WTC11 (cell line): ENCODE results near the gene NR1I2. TPM values are rescaled to one million over a fixed set of nuclear protein-coding genes. Genes with fewer than 3 reads are reported as not detected.

ENCODE experiments used
- ATAC-seq: fragments of 200-7000 bp; cut with Tn5 transposase; 2 replicates; pipeline ENCODE4 v1.10.0; 2021; ENCODE audit warnings: mild to moderate bottlenecking, moderate library complexity
- CTCF ChIA-PET: fragments of 300-600 bp; sonication (Branson Sonifier 250); formaldehyde crosslinking; loops from one replicate; lab custom pipeline; 2021; ENCODE audit warnings: antibody characterized with exemption; lab: Charles Lee
- POLR2A ChIA-PET: fragments of 350-600 bp; sonication (Branson Sonifier 250); formaldehyde crosslinking; loops from one replicate; lab custom pipeline; 2021; ENCODE audit warnings: antibody characterized with exemption; lab: Charles Lee
- DNase-seq: peaks from one replicate; pipeline ENCODE4 v3.0.0; 2021; ENCODE audit warnings: low spot score
- H3K27ac Mint-ChIP-seq: 2 replicates; pipeline ENCODE4 v1.8.0; 2021; ENCODE audit warnings: mixed read lengths
- H3K27me3 Mint-ChIP-seq: 2 replicates; pipeline ENCODE4 v1.8.0; 2021; ENCODE audit warnings: low read depth, mild to moderate bottlenecking, moderate library complexity, mixed read lengths
- H3K36me3 Mint-ChIP-seq: 2 replicates; pipeline ENCODE4 v1.8.0; 2021; ENCODE audit warnings: mixed read lengths
- H3K4me1 Mint-ChIP-seq: 2 replicates; pipeline ENCODE4 v1.8.0; 2022; ENCODE audit warnings: mixed read lengths
- H3K4me3 Mint-ChIP-seq: 2 replicates; pipeline ENCODE4 v1.8.0; 2021; ENCODE audit warnings: mild to moderate bottlenecking, moderate library complexity, mixed read lengths
- H3K9me3 Mint-ChIP-seq: 2 replicates; pipeline ENCODE4 v1.8.0; 2021; ENCODE audit warnings: mixed read lengths
- CBFB ChIP-seq: sonication (generic); formaldehyde crosslinking; IDR thresholded peaks from 2 replicates; pipeline ENCODE4 v1.8.1; 2022; ENCODE audit warnings: mild to moderate bottlenecking, low read depth, missing genetic modification reagents
- FOXJ3 ChIP-seq: sonication (generic); formaldehyde crosslinking; IDR thresholded peaks from 2 replicates; pipeline ENCODE4 v1.9.0; 2021; ENCODE audit warnings: missing genetic modification reagents, mild to moderate bottlenecking, borderline replicate concordance
- HMGA2 ChIP-seq: fragments of 250-450 bp; sonication (Bioruptor Pico); IDR thresholded peaks from 2 replicates; pipeline ENCODE4 v1.4.0; 2021; ENCODE audit warnings: mild to moderate bottlenecking, moderate library complexity
- MXD4 ChIP-seq: fragments of 250-450 bp; sonication (Bioruptor Pico); IDR thresholded peaks from 2 replicates; pipeline ENCODE4 v1.8.0; 2021; ENCODE audit warnings: mild to moderate bottlenecking, moderate library complexity, borderline replicate concordance
- MYBL2 ChIP-seq: sonication (generic); formaldehyde crosslinking; IDR thresholded peaks from 2 replicates; pipeline ENCODE4 v1.8.1; 2023; ENCODE audit warnings: mild to moderate bottlenecking, moderate library complexity, missing genetic modification reagents
- NR1H2 ChIP-seq: sonication (generic); formaldehyde crosslinking; IDR thresholded peaks from 2 replicates; pipeline ENCODE4 v1.9.0; 2021; ENCODE audit warnings: mild to moderate bottlenecking, moderate library complexity, missing genetic modification reagents
- NR2C2 ChIP-seq: sonication (generic); formaldehyde crosslinking; IDR thresholded peaks from 2 replicates; pipeline ENCODE4 v1.8.0; 2022; ENCODE audit warnings: mild to moderate bottlenecking, missing genetic modification reagents
- NR3C1 ChIP-seq: sonication (generic); formaldehyde crosslinking; conservative IDR thresholded peaks from 2 replicates; pipeline ENCODE4 v1.8.1; 2023; ENCODE audit warnings: low read depth, mild to moderate bottlenecking, missing genetic modification reagents
- OVOL2 ChIP-seq: fragments of 250-450 bp; sonication (Bioruptor Pico); IDR thresholded peaks from 2 replicates; pipeline ENCODE4 v1.9.0; 2021; ENCODE audit warnings: mild to moderate bottlenecking, borderline replicate concordance
- SMAD3 ChIP-seq: sonication (generic); formaldehyde crosslinking; IDR thresholded peaks from 2 replicates; pipeline ENCODE4 v1.8.0; 2022; ENCODE audit warnings: missing genetic modification reagents, mild to moderate bottlenecking, borderline replicate concordance
- SMAD4 ChIP-seq: sonication (generic); formaldehyde crosslinking; IDR thresholded peaks from 2 replicates; pipeline ENCODE4 v1.8.0; 2022; ENCODE audit warnings: mild to moderate bottlenecking, missing genetic modification reagents
- SP1 ChIP-seq: sonication (generic); formaldehyde crosslinking; conservative IDR thresholded peaks from 2 replicates; pipeline ENCODE4 v1.8.1; 2022; ENCODE audit warnings: missing genetic modification reagents
- TEAD1 ChIP-seq: sonication (generic); formaldehyde crosslinking; IDR thresholded peaks from 2 replicates; pipeline ENCODE4 v1.8.0; 2022; ENCODE audit warnings: mild to moderate bottlenecking, missing genetic modification reagents
- TEAD4 ChIP-seq: sonication (generic); formaldehyde crosslinking; IDR thresholded peaks from 2 replicates; pipeline ENCODE4 v1.8.0; 2022; ENCODE audit warnings: mild to moderate bottlenecking, missing genetic modification reagents
- ZNF121 ChIP-seq: sonication (generic); formaldehyde crosslinking; IDR thresholded peaks from 2 replicates; pipeline ENCODE4 v1.8.0; 2023; ENCODE audit warnings: missing genetic modification reagents
- ZNF219 ChIP-seq: sonication (generic); formaldehyde crosslinking; IDR thresholded peaks from 2 replicates; pipeline ENCODE4 v1.8.0; 2023; ENCODE audit warnings: missing genetic modification reagents, mild to moderate bottlenecking, borderline replicate concordance
- ZNF263 ChIP-seq: sonication (generic); formaldehyde crosslinking; IDR thresholded peaks from 2 replicates; pipeline ENCODE4 v1.8.1; 2022; ENCODE audit warnings: low read depth, mild to moderate bottlenecking, moderate library complexity, missing genetic modification reagents
- ZNF317 ChIP-seq: sonication (generic); formaldehyde crosslinking; IDR thresholded peaks from 2 replicates; pipeline ENCODE4 v1.8.1; 2023; ENCODE audit warnings: low read depth, mild to moderate bottlenecking, moderate library complexity, missing genetic modification reagents, borderline replicate concordance
- ZNF396 ChIP-seq: fragments of 250-450 bp; sonication (Bioruptor Pico); IDR thresholded peaks from 2 replicates; pipeline ENCODE4 v1.8.0; 2021; ENCODE audit warnings: mild to moderate bottlenecking, moderate library complexity, borderline replicate concordance
- total RNA-seq: library from RNA; stranded (reverse); gene quantifications from 3 replicates; pipeline ENCODE4 v1.2.3, GENCODE V29; 2021
- TF ChIP-seq, protein P1 (sequence below): fragments of 250-450 bp; sonication (Bioruptor Pico); IDR thresholded peaks from 2 replicates; pipeline ENCODE4 v1.9.0; 2021; ENCODE audit warnings: mild to moderate bottlenecking, borderline replicate concordance
- TF ChIP-seq, protein P2 (sequence below): sonication (generic); formaldehyde crosslinking; IDR thresholded peaks from 2 replicates; pipeline ENCODE4 v1.8.1; 2022; ENCODE audit warnings: low read depth, missing genetic modification reagents, borderline replicate concordance
- TF ChIP-seq, protein P3 (sequence below): fragments of 250-450 bp; sonication (Bioruptor Pico); IDR thresholded peaks from 2 replicates; pipeline ENCODE4 v1.9.0; 2021; ENCODE audit warnings: mild to moderate bottlenecking
- TF ChIP-seq, protein P4 (sequence below): sonication (generic); formaldehyde crosslinking; conservative IDR thresholded peaks from 2 replicates; pipeline ENCODE4 v1.8.1; 2022; ENCODE audit warnings: mild to moderate bottlenecking, missing genetic modification reagents
- TF ChIP-seq, protein P5 (sequence below): sonication (generic); formaldehyde crosslinking; IDR thresholded peaks from 2 replicates; pipeline ENCODE4 v1.8.0; 2022; ENCODE audit warnings: mild to moderate bottlenecking, missing genetic modification reagents
- TF ChIP-seq, protein P6 (sequence below): sonication (generic); formaldehyde crosslinking; IDR thresholded peaks from 2 replicates; pipeline ENCODE4 v1.8.1; 2023; ENCODE audit warnings: mild to moderate bottlenecking, missing genetic modification reagents, moderate library complexity

Gene NR1I2
- total RNA-seq, 1 experiment from 2014 or later: 1.7 TPM

DNA sequence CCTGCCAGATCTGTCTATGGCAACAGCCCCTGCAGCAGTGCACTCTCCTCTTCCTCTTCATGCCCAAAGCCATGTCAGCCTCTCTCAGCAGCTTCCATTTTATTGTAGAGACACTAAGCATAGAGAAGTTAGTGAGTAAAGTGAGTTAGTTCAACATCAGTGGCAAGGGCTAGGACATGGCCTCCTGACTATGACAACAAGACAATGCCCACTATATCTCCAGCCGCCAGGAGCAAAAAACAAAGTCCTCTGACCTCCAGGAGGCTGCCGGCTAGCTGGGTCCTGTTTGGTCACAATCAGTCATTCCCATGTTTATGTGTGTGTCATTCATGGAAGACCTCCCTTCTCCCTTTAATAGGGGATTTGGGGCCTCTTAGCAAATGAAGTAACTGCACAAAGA is 14.9 kb downstream of the NR1I2 start (continued):
- TF ChIP-seq, protein P1, sequence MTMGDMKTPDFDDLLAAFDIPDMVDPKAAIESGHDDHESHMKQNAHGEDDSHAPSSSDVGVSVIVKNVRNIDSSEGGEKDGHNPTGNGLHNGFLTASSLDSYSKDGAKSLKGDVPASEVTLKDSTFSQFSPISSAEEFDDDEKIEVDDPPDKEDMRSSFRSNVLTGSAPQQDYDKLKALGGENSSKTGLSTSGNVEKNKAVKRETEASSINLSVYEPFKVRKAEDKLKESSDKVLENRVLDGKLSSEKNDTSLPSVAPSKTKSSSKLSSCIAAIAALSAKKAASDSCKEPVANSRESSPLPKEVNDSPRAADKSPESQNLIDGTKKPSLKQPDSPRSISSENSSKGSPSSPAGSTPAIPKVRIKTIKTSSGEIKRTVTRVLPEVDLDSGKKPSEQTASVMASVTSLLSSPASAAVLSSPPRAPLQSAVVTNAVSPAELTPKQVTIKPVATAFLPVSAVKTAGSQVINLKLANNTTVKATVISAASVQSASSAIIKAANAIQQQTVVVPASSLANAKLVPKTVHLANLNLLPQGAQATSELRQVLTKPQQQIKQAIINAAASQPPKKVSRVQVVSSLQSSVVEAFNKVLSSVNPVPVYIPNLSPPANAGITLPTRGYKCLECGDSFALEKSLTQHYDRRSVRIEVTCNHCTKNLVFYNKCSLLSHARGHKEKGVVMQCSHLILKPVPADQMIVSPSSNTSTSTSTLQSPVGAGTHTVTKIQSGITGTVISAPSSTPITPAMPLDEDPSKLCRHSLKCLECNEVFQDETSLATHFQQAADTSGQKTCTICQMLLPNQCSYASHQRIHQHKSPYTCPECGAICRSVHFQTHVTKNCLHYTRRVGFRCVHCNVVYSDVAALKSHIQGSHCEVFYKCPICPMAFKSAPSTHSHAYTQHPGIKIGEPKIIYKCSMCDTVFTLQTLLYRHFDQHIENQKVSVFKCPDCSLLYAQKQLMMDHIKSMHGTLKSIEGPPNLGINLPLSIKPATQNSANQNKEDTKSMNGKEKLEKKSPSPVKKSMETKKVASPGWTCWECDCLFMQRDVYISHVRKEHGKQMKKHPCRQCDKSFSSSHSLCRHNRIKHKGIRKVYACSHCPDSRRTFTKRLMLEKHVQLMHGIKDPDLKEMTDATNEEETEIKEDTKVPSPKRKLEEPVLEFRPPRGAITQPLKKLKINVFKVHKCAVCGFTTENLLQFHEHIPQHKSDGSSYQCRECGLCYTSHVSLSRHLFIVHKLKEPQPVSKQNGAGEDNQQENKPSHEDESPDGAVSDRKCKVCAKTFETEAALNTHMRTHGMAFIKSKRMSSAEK (CRISPR knock-in tag): no peak
- no peak for TF ChIP-seq HMGA2 (CRISPR knock-in tag)
- TF ChIP-seq, all 79 proteins: peak for 0

DNA sequence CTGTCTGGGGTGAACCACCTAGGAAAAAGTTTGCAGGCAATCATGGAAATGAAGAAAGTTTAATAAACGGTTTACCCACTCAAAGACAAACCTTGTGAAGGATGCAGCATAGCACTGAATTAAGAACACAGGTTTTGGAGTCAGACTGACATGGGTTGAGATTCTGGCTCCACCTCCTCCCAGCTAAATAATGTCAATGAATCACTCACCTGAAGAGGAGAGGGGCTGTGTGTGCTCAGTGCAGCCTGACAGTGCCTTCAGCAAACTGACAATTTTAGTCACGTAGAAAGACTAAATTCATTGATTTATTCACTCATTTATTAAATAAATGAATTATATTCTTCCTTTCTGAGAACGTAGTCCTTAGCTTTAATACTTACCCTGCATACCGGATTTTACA is 18.9 kb downstream of the NR1I2 start:
- Mint-ChIP-seq H3K9me3 (0 out of 2 replicates have a peak, but pooled peaks cover 5% of the 10 kb centered on the region), H3K36me3 (no peaks in the 10 kb centered on the region)
- TF ChIP-seq SMAD3 (CRISPR knock-in tag): no peak
- no peak for TF ChIP-seq NR3C1 (CRISPR knock-in tag)
- TF ChIP-seq FOXJ3 (CRISPR knock-in tag): no peak
- no peak for TF ChIP-seq NR1H2 (CRISPR knock-in tag)
- TF ChIP-seq ZNF396: no peak
- no peak for TF ChIP-seq SMAD4
- TF ChIP-seq ZNF219 (CRISPR knock-in tag): no peak
- TF ChIP-seq SP1 (CRISPR knock-in tag): no peak
- no peak for TF ChIP-seq NR2C2 (CRISPR knock-in tag)
- no peak for TF ChIP-seq ZNF317
- no peak for TF ChIP-seq TEAD1
- TF ChIP-seq, protein P2, sequence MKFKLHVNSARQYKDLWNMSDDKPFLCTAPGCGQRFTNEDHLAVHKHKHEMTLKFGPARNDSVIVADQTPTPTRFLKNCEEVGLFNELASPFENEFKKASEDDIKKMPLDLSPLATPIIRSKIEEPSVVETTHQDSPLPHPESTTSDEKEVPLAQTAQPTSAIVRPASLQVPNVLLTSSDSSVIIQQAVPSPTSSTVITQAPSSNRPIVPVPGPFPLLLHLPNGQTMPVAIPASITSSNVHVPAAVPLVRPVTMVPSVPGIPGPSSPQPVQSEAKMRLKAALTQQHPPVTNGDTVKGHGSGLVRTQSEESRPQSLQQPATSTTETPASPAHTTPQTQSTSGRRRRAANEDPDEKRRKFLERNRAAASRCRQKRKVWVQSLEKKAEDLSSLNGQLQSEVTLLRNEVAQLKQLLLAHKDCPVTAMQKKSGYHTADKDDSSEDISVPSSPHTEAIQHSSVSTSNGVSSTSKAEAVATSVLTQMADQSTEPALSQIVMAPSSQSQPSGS (CRISPR knock-in tag): no peak
- TF ChIP-seq OVOL2 (CRISPR knock-in tag): no peak
- TF ChIP-seq, protein P3, sequence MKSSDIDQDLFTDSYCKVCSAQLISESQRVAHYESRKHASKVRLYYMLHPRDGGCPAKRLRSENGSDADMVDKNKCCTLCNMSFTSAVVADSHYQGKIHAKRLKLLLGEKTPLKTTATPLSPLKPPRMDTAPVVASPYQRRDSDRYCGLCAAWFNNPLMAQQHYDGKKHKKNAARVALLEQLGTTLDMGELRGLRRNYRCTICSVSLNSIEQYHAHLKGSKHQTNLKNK (CRISPR knock-in tag): no peak
- TF ChIP-seq MYBL2 (CRISPR knock-in tag): no peak
- TF ChIP-seq ZNF121 (CRISPR knock-in tag): no peak
- no peak for TF ChIP-seq MXD4 (CRISPR knock-in tag)
- TF ChIP-seq, all 79 proteins: peak for 0
- H3K27ac Mint-ChIP-seq: no peak overlapping the region
- CTCF ChIA-PET: interaction anchor here (0.6 to 1.4 kb wide), 4 partner anchors 9 to 760 kb away, joined by 3 to 4 read pairs (median 3); no protein-coding TSS in a partner anchor
- ATAC-seq (no peak), DNase-seq (no peak)
- H3K4me1 Mint-ChIP-seq: peaks cover 2% of the 10 kb centered on the region
- H3K27me3 Mint-ChIP-seq: no peaks in the 10 kb centered on the region
- POLR2A ChIA-PET: interaction anchor here (0.5 to 0.8 kb wide), 2 partner anchors 19 to 170 kb away, joined by 7 read pairs; no protein-coding TSS in a partner anchor
- no peak overlapping the region for H3K4me3 Mint-ChIP-seq

DNA sequence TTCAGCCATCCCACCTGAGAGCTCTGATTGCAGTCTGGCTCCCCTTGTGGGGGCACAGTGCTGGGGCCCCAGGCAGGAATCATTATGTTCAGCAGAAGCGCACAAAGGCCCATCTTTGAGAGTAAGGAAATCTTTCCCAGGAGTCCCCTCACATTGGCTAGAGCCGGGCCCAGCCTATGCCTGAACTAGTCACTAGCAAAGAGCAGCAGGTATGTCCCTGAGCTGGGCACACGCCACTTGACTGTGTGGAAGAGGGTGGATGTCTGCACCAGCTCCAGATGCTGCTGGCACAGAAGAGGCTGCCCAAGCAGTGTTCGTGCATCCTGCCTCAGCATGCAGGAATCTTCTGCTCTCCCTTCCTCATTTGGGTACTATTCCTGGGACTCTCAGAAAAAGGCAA is 26.3 kb downstream of the NR1I2 start:
- DNase-seq (no peak), ATAC-seq (no peak)
- ChIA-PET POLR2A (no interaction called here), CTCF (interaction anchor here (1.4 kb wide), 1 partner anchor 9 kb away, joined by 5 read pairs; no protein-coding TSS in a partner anchor)
- no peak overlapping the region for H3K4me3 Mint-ChIP-seq
- 0 out of 2 replicates have a peak, but pooled peaks cover 3% of the 10 kb centered on the region for H3K9me3 Mint-ChIP-seq
- H3K36me3 Mint-ChIP-seq: no peaks in the 10 kb centered on the region
- no peak overlapping the region for H3K27ac Mint-ChIP-seq
- peaks cover 13% of the 10 kb centered on the region for H3K4me1 Mint-ChIP-seq
- H3K27me3 Mint-ChIP-seq: peaks cover 23% of the 10 kb centered on the region
- TF ChIP-seq, protein P4, sequence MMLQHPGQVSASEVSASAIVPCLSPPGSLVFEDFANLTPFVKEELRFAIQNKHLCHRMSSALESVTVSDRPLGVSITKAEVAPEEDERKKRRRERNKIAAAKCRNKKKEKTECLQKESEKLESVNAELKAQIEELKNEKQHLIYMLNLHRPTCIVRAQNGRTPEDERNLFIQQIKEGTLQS (CRISPR knock-in tag): no peak
- TF ChIP-seq TEAD4 (CRISPR knock-in tag) (no peak), SP1 (CRISPR knock-in tag) (no peak), ZNF263 (no peak), CBFB (no peak)
- TF ChIP-seq, protein P5, sequence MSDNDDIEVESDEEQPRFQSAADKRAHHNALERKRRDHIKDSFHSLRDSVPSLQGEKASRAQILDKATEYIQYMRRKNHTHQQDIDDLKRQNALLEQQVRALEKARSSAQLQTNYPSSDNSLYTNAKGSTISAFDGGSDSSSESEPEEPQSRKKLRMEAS (CRISPR knock-in tag): no peak
- TF ChIP-seq, protein P6, sequence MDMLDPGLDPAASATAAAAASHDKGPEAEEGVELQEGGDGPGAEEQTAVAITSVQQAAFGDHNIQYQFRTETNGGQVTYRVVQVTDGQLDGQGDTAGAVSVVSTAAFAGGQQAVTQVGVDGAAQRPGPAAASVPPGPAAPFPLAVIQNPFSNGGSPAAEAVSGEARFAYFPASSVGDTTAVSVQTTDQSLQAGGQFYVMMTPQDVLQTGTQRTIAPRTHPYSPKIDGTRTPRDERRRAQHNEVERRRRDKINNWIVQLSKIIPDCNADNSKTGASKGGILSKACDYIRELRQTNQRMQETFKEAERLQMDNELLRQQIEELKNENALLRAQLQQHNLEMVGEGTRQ (CRISPR knock-in tag): no peak
